Measurements from ENCODE around the gene NSMCE1. TPM values are rescaled to one million over a fixed set of nuclear protein-coding genes. Genes with fewer than 3 reads are reported as not detected.

The NSMCE1 gene
- total RNA-seq, 4 donors from 2014 or later: 36.4 to 42.0 (median 40.6) TPM

DNA sequence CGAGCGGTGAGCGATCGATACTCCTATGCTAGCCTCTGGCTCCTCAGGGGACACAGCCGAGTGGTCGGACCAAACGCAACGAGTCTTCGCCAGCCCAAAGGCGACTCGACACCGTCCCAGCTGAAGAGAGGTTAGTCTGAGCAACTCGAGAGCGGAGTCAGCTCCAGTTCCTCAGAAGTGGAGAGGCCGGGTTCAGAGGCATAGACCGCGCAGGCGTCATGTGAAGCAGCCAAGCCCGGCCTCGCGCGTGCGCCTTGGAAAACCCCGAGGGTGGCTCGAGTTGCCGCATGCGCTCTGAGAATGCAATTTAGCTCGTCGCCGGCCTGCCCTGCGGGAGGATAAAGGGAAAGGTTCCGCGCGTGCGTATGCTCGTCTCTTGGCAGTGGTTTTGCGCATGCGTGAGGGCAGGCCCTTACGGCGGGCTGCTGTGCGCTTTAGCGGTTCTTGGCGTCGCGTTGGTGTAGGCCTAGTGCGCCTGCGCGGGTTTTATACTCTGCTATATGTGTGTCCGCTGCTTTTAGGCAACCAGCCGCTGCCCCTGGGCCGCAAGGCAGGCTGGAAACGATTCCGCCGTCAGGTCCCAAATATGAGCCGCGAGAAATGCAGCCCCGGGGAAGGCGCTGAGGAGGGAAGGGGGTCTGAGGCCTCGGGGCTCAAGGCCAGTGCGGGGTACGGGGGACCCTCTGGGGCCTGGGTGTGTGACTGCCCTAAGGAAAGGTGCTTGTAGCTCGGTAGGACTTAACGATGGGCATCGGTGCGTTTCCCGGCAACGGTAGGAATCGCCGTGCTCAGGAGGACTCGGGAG, 64.9 kb downstream of the NSMCE1 start, which contains the start of gene KDM8:
Gene KDM8, plus strand, starts transcription at position 20 of the 805 bp plus-strand sequence. CDS start 6,598 bp downstream, outside the sequence.
- TF ChIP-seq, protein P1, sequence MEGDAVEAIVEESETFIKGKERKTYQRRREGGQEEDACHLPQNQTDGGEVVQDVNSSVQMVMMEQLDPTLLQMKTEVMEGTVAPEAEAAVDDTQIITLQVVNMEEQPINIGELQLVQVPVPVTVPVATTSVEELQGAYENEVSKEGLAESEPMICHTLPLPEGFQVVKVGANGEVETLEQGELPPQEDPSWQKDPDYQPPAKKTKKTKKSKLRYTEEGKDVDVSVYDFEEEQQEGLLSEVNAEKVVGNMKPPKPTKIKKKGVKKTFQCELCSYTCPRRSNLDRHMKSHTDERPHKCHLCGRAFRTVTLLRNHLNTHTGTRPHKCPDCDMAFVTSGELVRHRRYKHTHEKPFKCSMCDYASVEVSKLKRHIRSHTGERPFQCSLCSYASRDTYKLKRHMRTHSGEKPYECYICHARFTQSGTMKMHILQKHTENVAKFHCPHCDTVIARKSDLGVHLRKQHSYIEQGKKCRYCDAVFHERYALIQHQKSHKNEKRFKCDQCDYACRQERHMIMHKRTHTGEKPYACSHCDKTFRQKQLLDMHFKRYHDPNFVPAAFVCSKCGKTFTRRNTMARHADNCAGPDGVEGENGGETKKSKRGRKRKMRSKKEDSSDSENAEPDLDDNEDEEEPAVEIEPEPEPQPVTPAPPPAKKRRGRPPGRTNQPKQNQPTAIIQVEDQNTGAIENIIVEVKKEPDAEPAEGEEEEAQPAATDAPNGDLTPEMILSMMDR (IDR thresholded peaks at IDR 0.05; ENCODE audit: low read depth): no peak

DNA sequence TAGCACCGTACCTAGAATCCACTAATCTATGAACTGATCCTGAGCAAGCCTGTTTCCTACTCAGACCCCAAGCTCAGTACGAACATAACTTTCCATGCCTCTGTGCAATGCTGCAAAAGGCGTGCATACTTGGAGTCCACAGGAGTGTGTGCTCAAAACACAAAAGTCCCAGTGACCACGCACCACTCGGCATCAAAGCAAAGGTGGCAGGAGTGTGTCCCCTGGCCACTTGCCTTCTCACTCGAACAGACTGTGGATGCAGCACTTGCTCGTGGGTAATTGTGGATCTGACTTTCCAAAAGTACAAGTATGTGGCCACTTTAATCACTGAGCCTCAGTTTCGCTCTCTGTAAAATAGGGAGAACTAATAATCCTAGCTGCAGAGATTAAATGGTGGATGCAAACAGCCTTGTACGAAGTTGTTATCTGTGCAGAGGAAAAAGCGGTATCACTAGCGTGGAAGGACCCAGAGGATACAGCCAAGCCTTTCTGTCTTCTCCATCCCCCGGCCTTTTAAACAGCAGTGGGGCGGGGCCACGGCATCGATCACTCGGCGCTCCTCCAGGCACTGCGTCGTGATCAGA, 65.6 kb downstream of the NSMCE1 start:
- TF ChIP-seq, protein P1 (IDR thresholded peaks at IDR 0.05; ENCODE audit: low read depth): no peak

DNA sequence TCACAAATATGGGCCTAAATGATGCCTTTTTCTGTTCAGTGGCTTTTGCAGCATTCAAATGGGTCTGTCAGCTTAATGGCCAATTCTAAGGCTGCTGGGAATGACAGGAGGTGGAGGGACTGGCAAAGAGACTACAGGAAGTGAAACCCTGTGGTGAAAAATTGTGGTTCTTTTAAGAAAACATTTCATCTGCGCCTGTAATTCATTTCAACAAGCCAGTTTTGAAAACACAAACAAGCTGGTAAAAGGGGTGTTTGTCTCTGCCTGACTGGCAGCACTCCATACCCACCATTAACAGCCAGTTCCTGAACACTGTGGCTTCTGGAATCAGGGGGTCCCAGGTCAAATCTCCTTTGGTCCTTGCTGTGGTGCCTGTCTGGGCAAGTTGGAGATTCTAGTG, 68.8 kb downstream of the NSMCE1 start:
- TF ChIP-seq, protein P1 (IDR thresholded peaks at IDR 0.05; ENCODE audit: low read depth): no peak

DNA sequence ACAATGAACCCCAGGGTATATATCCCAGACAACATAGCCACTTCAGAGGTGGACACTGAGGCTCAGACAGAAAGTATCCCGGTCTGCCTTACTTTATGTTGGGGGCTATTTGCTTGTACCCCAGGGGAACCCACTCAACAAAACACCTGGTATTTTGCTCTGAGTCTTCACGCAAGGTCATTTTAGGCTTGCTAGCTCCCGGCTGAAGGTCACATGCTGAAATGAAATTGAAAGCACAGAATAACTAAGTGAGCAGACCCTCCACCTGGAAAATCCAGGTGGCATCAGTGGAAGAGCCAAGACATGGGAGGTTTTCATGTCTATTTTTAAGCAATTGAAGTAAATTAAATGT, 69.4 kb downstream of the NSMCE1 start:
- TF ChIP-seq, protein P1 (IDR thresholded peaks at IDR 0.05; ENCODE audit: low read depth): no peak

DNA sequence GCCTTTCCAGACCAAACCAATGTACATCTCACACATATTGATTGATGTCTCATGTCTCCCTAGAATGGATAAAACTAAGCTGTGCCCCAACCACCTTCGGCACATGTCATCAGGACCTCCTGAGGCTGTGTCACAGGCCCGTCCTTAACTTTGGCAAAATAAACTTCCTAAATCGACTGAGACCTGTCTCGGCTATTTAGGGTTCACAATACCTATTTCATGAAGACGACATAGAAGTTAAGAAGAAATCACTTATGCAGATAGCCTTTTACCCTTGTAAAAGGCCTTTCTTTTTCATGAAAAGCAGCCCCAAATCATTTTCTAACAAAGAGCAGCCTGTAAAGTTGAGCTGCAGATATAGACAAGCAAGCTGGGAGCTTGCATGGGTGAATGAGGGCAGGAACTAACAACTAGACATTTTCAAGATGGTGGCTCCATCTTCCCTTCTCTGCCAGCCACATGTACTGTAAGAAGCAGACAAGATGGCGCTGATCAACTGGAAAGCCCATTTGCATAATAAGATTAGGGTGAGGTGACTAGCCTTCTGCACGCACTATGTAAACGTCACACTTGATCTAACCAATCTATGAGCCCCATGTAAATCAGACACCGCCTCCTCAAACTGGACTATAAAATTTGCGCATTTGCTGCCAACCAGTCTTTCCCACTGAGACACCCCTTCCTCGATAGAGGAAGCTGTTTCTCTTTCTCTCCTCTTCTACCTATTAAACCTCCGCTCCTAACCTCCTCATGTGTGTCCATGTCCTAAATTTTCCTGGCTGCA, 69.9 kb downstream of the NSMCE1 start:
- TF ChIP-seq, protein P1 (IDR thresholded peaks at IDR 0.05; ENCODE audit: low read depth): no peak

DNA sequence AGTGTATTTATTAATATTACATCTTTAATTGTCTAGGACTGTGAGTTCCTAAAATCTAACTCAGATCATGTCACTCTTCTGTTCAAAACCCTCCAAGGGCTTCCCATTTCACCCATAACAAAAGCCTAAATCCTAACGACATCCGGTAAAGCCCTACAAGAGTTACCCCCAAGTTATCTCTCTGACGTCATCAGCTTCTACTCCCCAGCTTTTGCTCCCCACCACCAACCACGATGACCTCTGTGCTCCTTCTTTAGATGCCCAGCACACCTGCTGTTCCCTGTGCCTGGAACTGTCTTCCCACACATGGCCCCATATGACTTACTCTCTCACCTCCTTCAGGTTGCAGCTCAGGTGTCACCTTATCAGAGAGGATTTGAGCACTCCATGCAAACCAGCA, 71.6 kb downstream of the NSMCE1 start:
- TF ChIP-seq, protein P1 (IDR thresholded peaks at IDR 0.05; ENCODE audit: low read depth): no peak
